Lower lobe of right lung (tissue), 2 donors: ENCODE data around the gene UTP20. TPM values are rescaled to one million over a fixed set of nuclear protein-coding genes. Genes with fewer than 3 reads are reported as not detected.

Experiments
- ATAC-seq, 2 donors: fragments of 200-7000 bp; cut with Tn5 transposase; one replicate each; pipeline ENCODE4 v1.9.1; 2020 to 2022; ENCODE audit warnings: mild to moderate bottlenecking in 2 of 2, moderate library complexity in 2 of 2
- DNase-seq: peaks from one replicate; pipeline ENCODE4 v3.0.0-alpha.2; 2020
- H3K27ac ChIP-seq: fragments of 200-600 bp; one replicate; pipeline ENCODE4 v1.8.0; 2022
- H3K27me3 ChIP-seq: fragments of 200-600 bp; one replicate; pipeline ENCODE4 v1.8.0; 2022; ENCODE audit warnings: low read depth
- H3K36me3 ChIP-seq: fragments of 200-600 bp; one replicate; pipeline ENCODE4 v1.8.0; 2022; ENCODE audit warnings: mild to moderate bottlenecking
- H3K4me1 ChIP-seq: fragments of 200-600 bp; one replicate; pipeline ENCODE4 v1.8.0; 2022
- H3K4me3 ChIP-seq: fragments of 200-600 bp; one replicate; pipeline ENCODE4 v1.8.0; 2022; ENCODE audit warnings: mild to moderate bottlenecking
- H3K9me3 ChIP-seq: fragments of 200-600 bp; one replicate; pipeline ENCODE4 v1.8.0; 2022
- intact Hi-C: fragments of 100-400 bp; cut with DNase I; formaldehyde crosslinking; loops from one replicate; pipeline ENCODE4 v1.11.0; 2022
- total RNA-seq: library from RNA; stranded (reverse); fragmentation: NEBNext Ultra II Directional; extraction: Animal tissue kit (Norgen Biotek cat#: 25700); gene quantifications from one replicate; pipeline ENCODE4 v1.2.1, GENCODE V29; 2021
- TF ChIP-seq, protein P1 (sequence below): fragments of 200-600 bp; IDR thresholded peaks from one replicate; pipeline ENCODE4 v1.8.0; 2022; ENCODE audit warnings: antibody characterized with exemption, mild to moderate bottlenecking
- donor health status: DM: no; HTN: yes; CAD: no; lungs with severe emphysema.

The UTP20 gene
- total RNA-seq, 1 donor from 2014 or later: 16.1 TPM

GRCh38 chr12:101424620-101425019 lies 144.7 kb downstream of the UTP20 start:
- DNase-seq (no peak), ATAC-seq (peak in 1 of 2 donors; percentile 72)
- Histone ChIP-seq H3K9me3 (no peaks in the 10 kb centered on the region), H3K4me3 (no peak overlapping the region), H3K27me3 (no peaks in the 10 kb centered on the region), H3K36me3 (no peaks in the 10 kb centered on the region), H3K27ac (no peak overlapping the region), H3K4me1 (no peaks in the 10 kb centered on the region)
- intact Hi-C loops: no loop called here
- TF ChIP-seq, protein P1, sequence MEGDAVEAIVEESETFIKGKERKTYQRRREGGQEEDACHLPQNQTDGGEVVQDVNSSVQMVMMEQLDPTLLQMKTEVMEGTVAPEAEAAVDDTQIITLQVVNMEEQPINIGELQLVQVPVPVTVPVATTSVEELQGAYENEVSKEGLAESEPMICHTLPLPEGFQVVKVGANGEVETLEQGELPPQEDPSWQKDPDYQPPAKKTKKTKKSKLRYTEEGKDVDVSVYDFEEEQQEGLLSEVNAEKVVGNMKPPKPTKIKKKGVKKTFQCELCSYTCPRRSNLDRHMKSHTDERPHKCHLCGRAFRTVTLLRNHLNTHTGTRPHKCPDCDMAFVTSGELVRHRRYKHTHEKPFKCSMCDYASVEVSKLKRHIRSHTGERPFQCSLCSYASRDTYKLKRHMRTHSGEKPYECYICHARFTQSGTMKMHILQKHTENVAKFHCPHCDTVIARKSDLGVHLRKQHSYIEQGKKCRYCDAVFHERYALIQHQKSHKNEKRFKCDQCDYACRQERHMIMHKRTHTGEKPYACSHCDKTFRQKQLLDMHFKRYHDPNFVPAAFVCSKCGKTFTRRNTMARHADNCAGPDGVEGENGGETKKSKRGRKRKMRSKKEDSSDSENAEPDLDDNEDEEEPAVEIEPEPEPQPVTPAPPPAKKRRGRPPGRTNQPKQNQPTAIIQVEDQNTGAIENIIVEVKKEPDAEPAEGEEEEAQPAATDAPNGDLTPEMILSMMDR: no peak

DNA sequence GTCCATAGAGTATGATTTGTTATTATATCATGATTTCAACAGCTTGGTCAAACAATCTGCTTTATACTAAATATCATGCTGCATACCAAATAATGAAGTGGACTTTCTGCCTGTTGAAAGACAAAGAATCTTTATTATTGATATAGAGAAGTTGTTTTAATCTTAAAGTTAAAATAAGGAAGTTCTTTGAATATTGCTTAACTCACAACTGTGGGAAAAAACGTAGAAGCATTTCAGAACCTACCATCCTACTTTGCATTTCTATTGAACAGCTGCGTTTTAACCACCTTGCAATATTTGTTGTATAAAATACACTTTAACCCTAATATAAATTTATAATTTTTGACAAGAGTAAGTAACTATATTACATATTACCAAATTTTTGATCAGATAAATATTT lies 150.6 kb downstream of the UTP20 start:
- intact Hi-C loops: no loop called here
- DNase-seq: no peak
- no peak for ATAC-seq
- Histone ChIP-seq H3K4me3 (no peak overlapping the region), H3K27me3 (no peaks in the 10 kb centered on the region), H3K36me3 (no peaks in the 10 kb centered on the region), H3K4me1 (no peaks in the 10 kb centered on the region), H3K27ac (no peak overlapping the region), H3K9me3 (no peaks in the 10 kb centered on the region)
- TF ChIP-seq, protein P1: no peak

DNA sequence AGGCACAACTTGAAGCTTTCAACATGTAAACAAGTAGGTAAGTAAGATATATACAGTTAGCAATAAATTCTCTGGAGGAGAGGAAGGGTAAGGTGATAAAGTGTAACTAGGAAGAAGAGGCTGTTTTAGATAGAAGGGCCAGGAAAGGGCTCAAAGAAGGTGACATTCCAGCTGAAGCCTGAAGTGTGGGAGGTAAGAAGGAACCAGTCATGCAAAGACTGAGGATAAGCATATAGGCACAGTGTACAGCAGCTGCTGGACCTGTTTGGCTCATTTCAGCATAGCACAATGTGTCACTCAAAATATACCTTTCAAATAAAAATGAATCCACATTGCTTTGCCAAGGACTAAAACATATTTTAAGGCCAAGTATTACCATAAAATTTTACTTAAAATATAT lies 156.2 kb downstream of the UTP20 start:
- intact Hi-C loops: no loop called here
- no peaks in the 10 kb centered on the region for H3K27me3 ChIP-seq
- H3K4me3 ChIP-seq: no peak overlapping the region
- no peaks in the 10 kb centered on the region for H3K4me1 ChIP-seq
- no peak overlapping the region for H3K27ac ChIP-seq
- TF ChIP-seq, protein P1: no peak
- DNase-seq (no peak), ATAC-seq (no peak)
- no peaks in the 10 kb centered on the region for H3K9me3 ChIP-seq
- no peaks in the 10 kb centered on the region for H3K36me3 ChIP-seq

Other genes with a start within 250 kb of the UTP20 start
- 1.3 TPM for gene SLC5A8, start 69.9 kb upstream of the UTP20 start, total RNA-seq
- 77.5 TPM for gene ARL1, start 127.7 kb downstream of the UTP20 start, total RNA-seq
- gene SPIC, start 195.2 kb downstream of the UTP20 start, total RNA-seq: not detected